ENCODE results near the gene FSD1L.
"Not testable (repeated sequence)": the region's sequence is repeated elsewhere in the genome, so short reads cannot be mapped to it uniquely, and the experiment has no call there.

The FSD1L gene

DNA sequence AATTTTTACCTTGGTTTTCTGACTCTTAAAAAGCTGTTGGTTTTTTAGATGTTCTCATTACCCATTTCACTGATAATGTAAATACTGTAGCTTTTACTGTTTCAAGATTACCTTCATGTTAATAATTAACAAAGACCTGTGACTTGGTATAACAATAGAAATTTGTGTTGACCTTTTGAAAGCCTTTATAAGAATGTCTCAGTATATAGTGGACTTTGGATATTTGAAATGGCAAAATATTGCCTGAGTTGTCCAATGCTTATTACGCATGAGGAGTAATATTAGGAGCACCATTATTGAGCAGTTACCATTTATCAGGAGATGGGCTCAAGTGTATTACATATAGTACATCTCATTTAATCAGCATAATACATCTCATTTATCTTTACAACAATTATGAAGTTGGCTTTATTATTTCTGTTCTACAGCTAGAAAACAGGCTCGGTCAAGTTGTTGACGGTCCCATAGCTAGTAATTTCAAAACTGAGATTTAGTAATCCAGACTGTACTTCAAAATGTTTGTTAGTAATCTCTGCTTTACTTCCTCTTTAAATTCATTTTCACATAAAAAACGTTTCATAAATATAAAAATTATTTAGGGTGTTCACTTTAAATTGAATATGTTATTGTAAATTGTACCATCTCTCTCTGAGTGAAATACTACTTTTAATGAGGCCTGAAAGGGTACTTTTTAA is 59.4 kb downstream of the FSD1L start:
- Histone ChIP-seq H3K9ac (ENCODE audit: low read length in 5 of 5) (no peak overlapping the region), H3K4me1 (ENCODE audit: control insufficient read depth in 5 of 5, insufficient read depth in 5 of 5, low read length in 5 of 5) (no peaks in the 10 kb centered on the region), H3K27me3 (ENCODE audit: control insufficient read depth in 5 of 5, insufficient read depth in 4 of 5, low read length in 5 of 5) (no peaks in the 10 kb centered on the region), H3K27ac (ENCODE audit: low read depth, low read length) (no peak overlapping the region), H3K4me3 (ENCODE audit: low read depth in 1 of 5, low read length in 5 of 5) (no peak overlapping the region), H3K36me3 (ENCODE audit: control insufficient read depth in 5 of 5, insufficient read depth in 5 of 5, low read length in 5 of 5) (peaks cover 0 to 18% (median 3%) of the 10 kb centered on the region in 5 donors), H3K9me3 (ENCODE audit: control insufficient read depth in 5 of 5, low read length in 5 of 5) (no peaks in the 10 kb centered on the region)

DNA sequence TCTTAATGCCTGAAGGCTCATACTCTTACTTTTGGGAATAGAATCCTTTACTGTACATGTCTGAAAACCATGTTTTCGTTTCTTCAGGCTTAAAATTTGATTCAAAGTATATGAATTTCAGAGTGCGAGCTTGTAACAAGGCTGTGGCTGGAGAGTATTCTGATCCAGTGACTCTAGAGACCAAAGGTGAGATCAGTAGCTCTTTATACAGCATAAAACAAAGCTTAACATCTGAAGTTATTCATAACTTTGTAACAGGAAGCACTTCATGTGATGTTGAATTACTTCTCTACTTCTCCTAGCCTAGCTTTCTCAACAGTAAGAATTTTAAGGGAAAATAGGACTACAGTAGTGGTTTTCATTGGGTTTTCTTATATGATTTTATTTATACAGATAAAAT is 60.7 kb downstream of the FSD1L start:
- Histone ChIP-seq H3K27me3 (ENCODE audit: control insufficient read depth in 5 of 5, insufficient read depth in 4 of 5, low read length in 5 of 5) (no peaks in the 10 kb centered on the region), H3K36me3 (ENCODE audit: control insufficient read depth in 5 of 5, insufficient read depth in 5 of 5, low read length in 5 of 5) (peaks cover 0 to 19% (median 3%) of the 10 kb centered on the region in 5 donors), H3K9ac (ENCODE audit: low read length in 5 of 5) (no peak overlapping the region), H3K4me3 (ENCODE audit: low read depth in 1 of 5, low read length in 5 of 5) (no peak overlapping the region), H3K4me1 (ENCODE audit: control insufficient read depth in 5 of 5, insufficient read depth in 5 of 5, low read length in 5 of 5) (no peaks in the 10 kb centered on the region), H3K9me3 (ENCODE audit: control insufficient read depth in 5 of 5, low read length in 5 of 5) (no peaks in the 10 kb centered on the region), H3K27ac (ENCODE audit: low read depth, low read length) (no peak overlapping the region)

DNA sequence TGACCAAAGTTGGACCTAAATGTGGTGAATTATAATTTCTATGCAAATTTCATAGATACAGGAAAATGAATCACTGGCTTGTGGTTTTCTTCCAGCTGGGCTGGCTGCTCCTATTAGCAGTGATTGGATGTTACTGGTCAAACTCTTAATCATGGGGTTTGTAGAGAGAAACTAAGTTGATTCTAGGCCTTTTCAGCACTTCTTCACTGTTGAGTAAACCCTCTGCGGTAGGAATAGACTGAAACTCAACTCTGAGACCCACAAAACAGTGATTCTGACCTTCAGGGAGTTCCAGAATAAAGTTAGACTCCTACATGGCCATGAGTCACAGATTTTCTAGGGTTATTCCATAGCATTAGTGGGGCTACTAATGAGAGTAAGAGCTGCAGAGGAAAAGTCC is 62.2 kb downstream of the FSD1L start:
- Histone ChIP-seq H3K4me3 (ENCODE audit: low read depth in 1 of 5, low read length in 5 of 5) (no peak overlapping the region), H3K27me3 (ENCODE audit: control insufficient read depth in 5 of 5, insufficient read depth in 4 of 5, low read length in 5 of 5) (no peaks in the 10 kb centered on the region), H3K27ac (ENCODE audit: low read depth, low read length) (no peak overlapping the region), H3K36me3 (ENCODE audit: control insufficient read depth in 5 of 5, insufficient read depth in 5 of 5, low read length in 5 of 5) (peaks cover 4 to 26% (median 6%) of the 10 kb centered on the region in 5 donors), H3K9ac (ENCODE audit: low read length in 5 of 5) (no peak overlapping the region), H3K4me1 (ENCODE audit: control insufficient read depth in 5 of 5, insufficient read depth in 5 of 5, low read length in 5 of 5) (no peaks in the 10 kb centered on the region), H3K9me3 (ENCODE audit: control insufficient read depth in 5 of 5, low read length in 5 of 5) (no peaks in the 10 kb centered on the region)

DNA sequence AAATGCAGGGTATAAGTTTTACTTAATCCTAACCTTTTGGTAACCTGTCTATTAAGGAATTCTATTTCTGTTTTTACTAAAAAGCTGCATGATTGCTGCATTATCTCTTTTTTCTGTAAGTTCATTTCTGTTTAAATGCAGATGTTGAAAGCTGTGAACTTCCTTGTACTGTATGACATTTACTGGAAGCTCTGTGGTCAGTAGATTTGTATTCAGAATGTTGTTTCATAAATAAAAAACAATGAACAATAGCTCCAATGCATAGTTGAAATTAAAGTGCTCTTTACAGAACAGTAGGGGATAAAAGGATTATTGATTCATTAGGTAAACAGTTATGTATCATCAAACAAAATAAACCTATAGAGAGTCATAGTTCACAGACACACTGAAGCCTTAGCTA is 63.6 kb downstream of the FSD1L start:
- H3K27me3 ChIP-seq (ENCODE audit: control insufficient read depth in 5 of 5, insufficient read depth in 4 of 5, low read length in 5 of 5) = no peaks in the 10 kb centered on the region
- no peaks in the 10 kb centered on the region for H3K4me1 ChIP-seq (ENCODE audit: control insufficient read depth in 5 of 5, insufficient read depth in 5 of 5, low read length in 5 of 5)
- H3K4me3 ChIP-seq (ENCODE audit: low read depth in 1 of 5, low read length in 5 of 5) = no peak overlapping the region
- H3K9ac ChIP-seq (ENCODE audit: low read length in 5 of 5) = no peak overlapping the region
- H3K27ac ChIP-seq (ENCODE audit: low read depth, low read length) = no peak overlapping the region
- peaks cover 8 to 26% (median 12%) of the 10 kb centered on the region in 5 donors for H3K36me3 ChIP-seq (ENCODE audit: control insufficient read depth in 5 of 5, insufficient read depth in 5 of 5, low read length in 5 of 5)
- no peaks in the 10 kb centered on the region for H3K9me3 ChIP-seq (ENCODE audit: control insufficient read depth in 5 of 5, low read length in 5 of 5)

DNA sequence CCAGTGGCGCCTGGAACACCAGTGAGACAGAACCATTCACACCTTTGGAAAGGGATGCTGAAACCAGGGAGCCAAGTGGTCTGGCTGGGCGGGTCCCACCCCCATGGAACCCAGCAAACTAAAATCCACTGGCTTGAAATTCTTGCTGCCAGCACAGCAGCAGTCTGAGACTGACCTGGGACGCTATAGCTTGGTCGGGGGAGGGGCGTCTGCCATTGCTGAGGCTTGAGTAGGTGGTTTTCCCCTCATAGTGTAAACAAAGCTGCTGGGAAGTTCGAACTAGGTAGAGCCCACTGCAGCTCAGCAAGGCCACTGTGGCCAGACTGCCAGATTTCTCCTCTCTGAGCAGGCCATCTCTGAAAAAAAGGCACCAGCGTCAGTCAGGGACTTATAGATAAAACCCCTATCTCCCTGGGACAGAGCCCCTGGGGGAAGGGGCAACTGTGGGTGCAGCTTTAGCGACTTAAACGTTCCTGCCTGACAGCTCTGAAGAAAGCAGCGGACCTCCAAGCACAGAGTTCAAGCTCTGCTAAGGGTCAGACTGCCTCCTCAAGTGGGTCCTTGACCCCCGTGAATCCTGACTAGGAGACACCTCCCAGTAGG is 68.1 kb downstream of the FSD1L start:
- no peak overlapping the region for H3K9ac ChIP-seq (ENCODE audit: low read length in 5 of 5)
- no peak overlapping the region for H3K4me3 ChIP-seq (ENCODE audit: low read depth in 1 of 5, low read length in 5 of 5)
- no peaks in the 10 kb centered on the region for H3K9me3 ChIP-seq (ENCODE audit: control insufficient read depth in 5 of 5, low read length in 5 of 5)

DNA sequence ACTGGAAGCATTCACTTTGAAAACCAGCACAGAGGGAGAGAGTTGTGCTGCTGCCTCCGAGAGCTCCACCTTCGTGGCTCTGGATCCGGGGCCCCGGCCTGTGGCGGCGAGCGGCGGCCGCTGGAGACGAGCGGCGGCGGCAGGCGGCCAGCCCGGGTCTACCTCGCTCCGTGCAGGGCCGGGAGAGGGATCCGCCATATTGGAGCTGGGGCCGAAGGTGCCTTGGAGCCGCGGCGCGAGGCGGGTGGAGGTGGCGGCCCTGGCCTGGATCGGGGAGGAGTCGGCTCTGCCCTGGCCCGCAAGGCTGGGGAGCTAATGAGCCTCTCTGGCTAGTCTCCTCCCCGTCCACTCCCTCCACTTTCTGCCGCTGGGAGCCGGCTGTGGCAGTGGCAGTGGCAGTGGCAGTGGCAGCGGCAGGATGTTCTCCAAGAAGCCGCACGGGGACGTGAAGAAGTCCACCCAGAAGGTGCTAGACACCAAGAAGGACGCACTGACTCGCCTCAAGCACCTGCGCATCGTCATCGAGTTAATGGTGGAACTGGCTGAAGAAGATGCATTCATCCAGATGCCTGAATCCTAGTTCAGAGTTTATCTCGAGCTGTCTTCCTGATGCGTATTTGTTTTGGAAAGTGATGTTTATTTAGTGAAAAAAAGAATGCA is 72.0 kb downstream of the FSD1L start:
- not testable (repeated sequence) for H3K27ac ChIP-seq (ENCODE audit: low read depth, low read length)
- peak overlapping the region in 1 of 5 donors; percentile 34 for H3K4me3 ChIP-seq (ENCODE audit: low read depth in 1 of 5, low read length in 5 of 5)

More for the DNA sequence above, 68.1 kb downstream of the FSD1L start:
- H3K27me3 ChIP-seq (ENCODE audit: control insufficient read depth in 5 of 5, insufficient read depth in 4 of 5, low read length in 5 of 5) = no peaks in the 10 kb centered on the region
- no peaks in the 10 kb centered on the region for H3K4me1 ChIP-seq (ENCODE audit: control insufficient read depth in 5 of 5, insufficient read depth in 5 of 5, low read length in 5 of 5)
- no peak overlapping the region for H3K27ac ChIP-seq (ENCODE audit: low read depth, low read length)
- peaks cover 6 to 18% (median 8%) of the 10 kb centered on the region in 5 donors for H3K36me3 ChIP-seq (ENCODE audit: control insufficient read depth in 5 of 5, insufficient read depth in 5 of 5, low read length in 5 of 5)

DNA sequence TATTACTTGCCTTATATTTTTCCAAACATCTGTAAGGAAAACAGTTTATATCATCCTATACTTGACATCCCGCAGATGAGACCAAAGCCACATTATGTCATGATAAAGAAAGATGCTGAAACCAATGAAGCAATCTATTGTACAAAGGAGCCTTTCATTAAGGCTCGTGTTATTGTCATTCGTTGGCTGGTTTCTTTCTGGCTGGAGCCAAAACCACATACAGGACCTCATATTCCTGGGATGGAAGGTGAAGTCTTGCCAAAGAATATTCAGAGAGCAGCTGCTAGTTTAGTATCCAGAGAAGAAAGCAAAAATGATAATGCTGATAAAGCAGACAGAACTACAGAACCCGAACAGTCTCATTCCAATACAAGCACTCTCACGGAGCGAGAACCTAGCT is 73.2 kb downstream of the FSD1L start:
- not testable (repeated sequence) for H3K9ac ChIP-seq (ENCODE audit: low read length in 5 of 5); H3K4me1 ChIP-seq (ENCODE audit: control insufficient read depth in 5 of 5, insufficient read depth in 5 of 5, low read length in 5 of 5); H3K4me3 ChIP-seq (ENCODE audit: low read depth in 1 of 5, low read length in 5 of 5); H3K36me3 ChIP-seq (ENCODE audit: control insufficient read depth in 5 of 5, insufficient read depth in 5 of 5, low read length in 5 of 5); H3K27ac ChIP-seq (ENCODE audit: low read depth, low read length); H3K9me3 ChIP-seq (ENCODE audit: control insufficient read depth in 5 of 5, low read length in 5 of 5); H3K27me3 ChIP-seq (ENCODE audit: control insufficient read depth in 5 of 5, insufficient read depth in 4 of 5, low read length in 5 of 5)

More for the DNA sequence above, 72.0 kb downstream of the FSD1L start:
- not testable (repeated sequence) for H3K9ac ChIP-seq (ENCODE audit: low read length in 5 of 5); H3K27me3 ChIP-seq (ENCODE audit: control insufficient read depth in 5 of 5, insufficient read depth in 4 of 5, low read length in 5 of 5); H3K9me3 ChIP-seq (ENCODE audit: control insufficient read depth in 5 of 5, low read length in 5 of 5); H3K4me1 ChIP-seq (ENCODE audit: control insufficient read depth in 5 of 5, insufficient read depth in 5 of 5, low read length in 5 of 5)
- H3K36me3 ChIP-seq (ENCODE audit: control insufficient read depth in 5 of 5, insufficient read depth in 5 of 5, low read length in 5 of 5) = peaks cover 0 to 11% (median 6%) of the 10 kb centered on the region in 5 donors

DNA sequence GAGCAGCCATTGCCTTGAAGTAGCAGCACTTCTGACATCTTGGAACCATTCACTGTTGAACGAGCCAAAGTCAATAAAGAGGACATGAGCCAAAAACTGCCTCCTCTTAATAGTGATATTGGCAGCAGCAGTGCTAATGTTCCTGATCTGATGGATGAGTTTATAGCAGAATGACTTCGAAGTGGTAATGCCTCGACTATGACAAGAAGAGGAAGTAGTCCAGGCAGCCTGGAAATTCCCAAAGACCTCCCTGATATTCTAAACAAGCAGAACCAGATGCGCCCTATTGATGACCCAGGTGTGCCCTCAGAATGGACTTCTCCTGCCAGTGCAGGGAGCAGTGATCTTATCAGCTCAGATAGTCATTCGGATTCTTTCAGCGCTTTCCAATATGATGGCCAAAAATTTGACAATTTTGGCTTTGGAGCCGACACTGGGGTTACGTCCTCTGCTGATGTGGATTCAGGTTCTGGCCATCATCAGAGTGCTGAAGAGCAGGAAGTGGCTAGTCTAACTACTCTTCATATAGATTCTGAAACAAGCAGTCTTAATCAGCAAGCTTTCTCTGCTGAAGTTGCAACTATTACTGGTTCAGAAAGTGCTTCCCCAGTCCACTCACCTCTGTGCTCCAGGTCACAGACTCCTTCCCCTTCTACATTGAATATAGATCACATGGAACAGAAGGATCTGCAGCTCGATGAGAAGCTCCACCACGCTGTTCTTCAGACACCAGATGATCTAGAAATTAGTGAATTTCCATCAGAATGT is 75.0 kb downstream of the FSD1L start:
- H3K9ac ChIP-seq (ENCODE audit: low read length in 5 of 5); H3K27ac ChIP-seq (ENCODE audit: low read depth, low read length); H3K9me3 ChIP-seq (ENCODE audit: control insufficient read depth in 5 of 5, low read length in 5 of 5); H3K36me3 ChIP-seq (ENCODE audit: control insufficient read depth in 5 of 5, insufficient read depth in 5 of 5, low read length in 5 of 5); H3K4me1 ChIP-seq (ENCODE audit: control insufficient read depth in 5 of 5, insufficient read depth in 5 of 5, low read length in 5 of 5); H3K4me3 ChIP-seq (ENCODE audit: low read depth in 1 of 5, low read length in 5 of 5); H3K27me3 ChIP-seq (ENCODE audit: control insufficient read depth in 5 of 5, insufficient read depth in 4 of 5, low read length in 5 of 5): not testable (repeated sequence)

DNA sequence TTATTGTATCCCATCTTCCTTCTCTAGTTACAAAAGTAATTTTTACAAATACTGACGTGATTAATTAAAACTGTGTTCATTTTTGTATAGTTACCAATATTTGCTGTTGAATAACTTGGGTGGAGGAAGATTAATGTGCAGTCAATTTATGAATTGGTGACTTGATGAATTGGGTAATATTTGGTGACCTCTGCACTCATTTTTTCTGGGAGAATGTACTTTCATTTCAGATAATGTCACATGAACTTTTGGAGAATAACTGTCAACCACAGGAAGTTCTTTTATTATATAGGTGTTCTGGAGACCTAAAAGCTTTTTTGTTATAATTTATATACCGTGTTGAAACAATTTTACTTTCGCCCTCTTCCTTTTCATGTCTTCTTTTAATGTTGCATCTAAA is 83.7 kb downstream of the FSD1L start:
- Histone ChIP-seq H3K27ac (ENCODE audit: low read depth, low read length) (peak overlapping the region; percentile 34), H3K36me3 (ENCODE audit: control insufficient read depth in 5 of 5, insufficient read depth in 5 of 5, low read length in 5 of 5) (peaks cover 4 to 14% (median 10%) of the 10 kb centered on the region in 5 donors), H3K27me3 (ENCODE audit: control insufficient read depth in 5 of 5, insufficient read depth in 4 of 5, low read length in 5 of 5) (no peaks in the 10 kb centered on the region), H3K4me3 (ENCODE audit: low read depth in 1 of 5, low read length in 5 of 5) (no peak overlapping the region), H3K4me1 (ENCODE audit: control insufficient read depth in 5 of 5, insufficient read depth in 5 of 5, low read length in 5 of 5) (peaks cover 0 to 17% (median 11%) of the 10 kb centered on the region in 5 donors), H3K9me3 (ENCODE audit: control insufficient read depth in 5 of 5, low read length in 5 of 5) (no peaks in the 10 kb centered on the region), H3K9ac (ENCODE audit: low read length in 5 of 5) (no peak overlapping the region)

All from subcutaneous abdominal adipose tissue (tissue), 5 donors.